ENCODE results near the gene SEBOX. TPM values are rescaled to one million over a fixed set of nuclear protein-coding genes. Genes with fewer than 3 reads are reported as not detected.

The SEBOX gene
- total and polyA plus RNA-seq, 2 experiments from 2014 or later: not detected

GRCh38 chr17:28330671-28331070 lies 34.3 kb downstream of the SEBOX start:
- peaks cover 21% of the 10 kb centered on the region; the same call in 1 of the 2 replicates for H3F3A ChIP-seq (replicated peaks; ENCODE audit: low read depth)
- peaks cover 9% of the 10 kb centered on the region for H3K79me2 ChIP-seq (replicated peaks; ENCODE audit: insufficient read depth)
- H2AFZ ChIP-seq: no peak overlapping the region
- H4K20me1 ChIP-seq (replicated peaks; ENCODE audit: insufficient read depth): peaks cover 26% of the 10 kb centered on the region
- TF ChIP-seq CTCF (conservative IDR thresholded peaks at IDR 0.05; ENCODE audit: low read depth in 2 of 2) (no peak), ZNF331 (CRISPR knock-in tag; IDR thresholded peaks at IDR 0.05; ENCODE audit: low read depth) (no peak), REST (IDR thresholded peaks at IDR 0.05; ENCODE audit: unreplicated experiment) (no peak), NANOG (IDR thresholded peaks at IDR 0.05; ENCODE audit: borderline replicate concordance) (no peak), EZH2phosphoT487 (IDR thresholded peaks at IDR 0.05; ENCODE audit: unreplicated experiment) (no peak), JUNB (IDR thresholded peaks at IDR 0.05; ENCODE audit: unreplicated experiment) (no peak), CREB1 (CRISPR knock-in tag; IDR thresholded peaks at IDR 0.05; ENCODE audit: low read depth) (no peak), STAT1 (IDR thresholded peaks at IDR 0.05; ENCODE audit: unreplicated experiment) (no peak), ZNF462 (CRISPR knock-in tag; IDR thresholded peaks at IDR 0.05) (no peak), POLR2AphosphoS5 (IDR thresholded peaks at IDR 0.05; ENCODE audit: low read depth) (no peak; the same call in 1 of the 2 replicates), ZNF114 (CRISPR knock-in tag; IDR thresholded peaks at IDR 0.05) (no peak), EZH2 (IDR thresholded peaks at IDR 0.05; ENCODE audit: low read depth, unreplicated experiment) (no peak), ETS1 (IDR thresholded peaks at IDR 0.05) (no peak)
- H3K9me2 ChIP-seq (ENCODE audit: insufficient read depth): no peaks in the 10 kb centered on the region
- ATAC-seq (no peak), DNase-seq (ENCODE audit: low spot score) (no peak)
- no peaks in the 10 kb centered on the region for H3K9me3 Mint-ChIP-seq
- H3K4me2 ChIP-seq: no peak overlapping the region
- peaks cover 11% of the 10 kb centered on the region for H3K4me1 Mint-ChIP-seq
- peaks cover 41% of the 10 kb centered on the region for H3K36me3 Mint-ChIP-seq (ENCODE audit: low read depth)
- no peak overlapping the region for H3K4me3 ChIP-seq
- H3K27ac ChIP-seq (ENCODE audit: low read depth): peak overlapping the region; percentile 26; the same call in 1 of the 2 replicates
- H3K4me1 ChIP-seq (ENCODE audit: insufficient read depth): peaks cover 5% of the 10 kb centered on the region; the same call in 1 of the 2 replicates
- no peaks in the 10 kb centered on the region for H3K27me3 ChIP-seq (ENCODE audit: insufficient read depth)
- peaks cover 9% of the 10 kb centered on the region for H3K27me3 Mint-ChIP-seq (ENCODE audit: insufficient read depth, low read depth, poor library complexity)
- no peak overlapping the region for H3K4me3 Mint-ChIP-seq
- peaks cover 22% of the 10 kb centered on the region for H3K36me3 ChIP-seq (ENCODE audit: insufficient read depth)
- no peak overlapping the region for H3K27ac Mint-ChIP-seq
